LNCaP clone FGC (cell line): ENCODE results near the gene MORN1.

ENCODE experiments used
- DNase-seq: peaks from one replicate; pipeline ENCODE4 v3.0.0-alpha.2; 2011; ENCODE audit warnings: low read depth
- H3K4me3 ChIP-seq: 2 replicates; pipeline ENCODE4 v1.5.1; 2011; ENCODE audit warnings: mild to moderate bottlenecking, low read depth, low read length, control low read depth
- CTCF ChIP-seq: IDR thresholded peaks from 2 replicates; pipeline ENCODE4 v1.5.1; 2012; ENCODE audit warnings: mild to moderate bottlenecking; ENCODE audit not compliant: control insufficient read depth, insufficient read depth; ENCODE audit errors: extremely low read depth

MORN1 gene

DNA sequence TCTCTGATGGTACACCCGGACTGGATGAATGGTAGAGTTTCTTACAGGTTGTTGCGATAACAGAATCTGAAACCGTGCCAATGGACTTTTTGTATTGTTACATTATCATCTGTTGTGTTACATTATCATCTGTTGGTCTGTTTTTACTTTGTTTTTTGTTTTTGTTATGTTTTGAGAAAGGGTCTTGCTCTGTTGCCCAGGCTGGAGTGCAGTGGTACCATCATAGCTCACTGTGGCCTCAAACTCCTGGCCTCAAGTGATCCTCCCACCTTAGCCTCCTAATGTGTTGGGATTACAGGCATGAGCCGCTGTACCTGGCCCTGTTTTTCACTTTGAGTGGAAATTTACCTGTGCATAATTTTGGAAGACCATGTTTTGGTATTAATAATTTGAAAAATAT, 31.2 kb upstream of the MORN1 start:
- TF ChIP-seq CTCF, result no peak
- DNase-seq, result no peak
- no peak overlapping the region for H3K4me3 ChIP-seq

- no peak for TF ChIP-seq CTCF
- no peak overlapping the region for H3K4me3 ChIP-seq
- DNase-seq, result no peak
Measured at GRCh38 chr1:2419416-2419815, 28.1 kb upstream of the MORN1 start.

DNA sequence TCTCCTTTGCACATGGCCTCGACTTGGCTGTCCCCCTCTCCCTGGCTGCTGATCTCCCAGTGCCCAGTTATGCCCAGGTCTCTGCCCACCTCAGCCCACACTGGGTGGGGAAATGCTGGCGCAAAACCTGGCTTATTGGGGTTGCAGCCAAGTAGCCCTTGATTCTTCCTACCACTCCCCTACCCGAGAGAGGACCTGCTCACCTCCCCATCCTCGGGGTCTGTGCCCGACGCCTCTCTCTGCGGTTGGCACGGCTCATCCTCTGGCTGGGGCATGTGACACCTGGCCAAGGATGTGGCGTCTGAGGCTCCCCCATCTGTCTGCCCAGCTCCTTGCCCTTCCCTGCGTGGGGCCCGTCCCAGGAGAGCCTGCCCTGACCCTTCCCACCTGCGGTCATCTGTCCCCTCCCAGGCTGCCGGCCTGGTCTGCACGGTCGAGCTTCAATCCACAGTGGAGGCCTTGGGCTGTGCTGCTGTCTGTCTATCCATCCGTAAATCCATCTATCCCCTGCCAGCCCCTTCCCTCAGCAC, 27.5 kb upstream of the MORN1 start:
- DNase-seq, result no peak
- H3K4me3 ChIP-seq, result no peak overlapping the region
- no peak for TF ChIP-seq CTCF

- no peak for DNase-seq
- no peak for TF ChIP-seq CTCF
- no peak overlapping the region for H3K4me3 ChIP-seq
Measured at GRCh38 chr1:2417833-2418225, 26.5 kb upstream of the MORN1 start.

DNA sequence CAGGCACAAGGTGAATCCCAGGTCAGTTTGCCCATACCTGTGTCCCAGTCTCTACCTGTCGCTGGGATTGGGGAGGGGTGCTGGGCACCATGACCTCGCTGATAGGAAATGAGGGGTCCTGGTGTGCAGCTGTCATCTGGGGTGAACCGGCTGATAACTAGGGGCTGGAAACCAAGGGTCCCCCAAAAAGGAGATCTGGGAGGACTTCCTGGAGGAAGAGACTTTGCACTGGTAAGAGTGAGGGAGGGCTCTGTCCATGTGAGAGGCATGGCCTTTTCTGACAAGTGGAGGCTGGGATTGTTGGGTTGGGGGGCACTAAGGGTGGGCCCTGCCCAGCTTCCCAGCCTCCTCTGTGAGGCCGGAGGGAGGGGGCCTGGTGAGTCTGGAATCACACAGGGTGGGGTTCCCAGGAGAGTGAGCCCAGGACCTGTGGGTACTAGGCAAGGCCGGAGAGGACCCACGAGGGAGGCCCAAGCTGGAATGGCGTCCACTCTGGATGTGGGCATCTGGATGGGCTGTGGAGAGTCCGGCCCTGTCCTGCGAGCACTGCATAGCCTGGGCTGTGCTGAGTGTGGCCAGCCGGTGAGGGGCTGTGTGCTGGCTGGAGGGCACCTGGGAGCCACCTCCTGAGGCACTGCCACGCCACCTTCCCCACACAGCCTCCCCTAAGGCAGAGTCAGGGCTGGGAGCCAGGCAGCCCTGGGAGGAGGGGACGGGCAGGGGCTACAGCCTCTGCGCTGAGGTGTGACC, 25.9 kb upstream of the MORN1 start:
- TF ChIP-seq CTCF, result no peak
- H3K4me3 ChIP-seq, result peak overlapping the region; percentile 27
- DNase-seq, result no peak

GRCh38 chr1:2416403-2416802, 25.0 kb upstream of the MORN1 start:
- TF ChIP-seq CTCF, result no peak
- DNase-seq, result no peak

GRCh38 chr1:2415801-2416208, 24.5 kb upstream of the MORN1 start:
- DNase-seq, result no peak
- H3K4me3 ChIP-seq, result no peak overlapping the region
- no peak for TF ChIP-seq CTCF

More at GRCh38 chr1:2416403-2416802, 25.0 kb upstream of the MORN1 start:
- H3K4me3 ChIP-seq, result peak overlapping the region; percentile 27
